Natural killer cell (primary cell): ENCODE results near the gene FAAP100. TPM values are rescaled to one million over a fixed set of nuclear protein-coding genes. Genes with fewer than 3 reads are reported as not detected.
A peak's percentile ranks its signal among the peaks of the same experiment; 100 is the strongest.

Source experiments
- ATAC-seq, 3 donors: fragments of 150-1000 bp in 2 of 3; fragments of 200-7000 bp in 1 of 3; cut with Tn5 transposase; 1 replicate in 1 of 3; 2 replicates in 2 of 3; pipeline ENCODE4 v1.10.0; 2021; ENCODE audit warnings: mild to moderate bottlenecking in 2 of 3, moderate library complexity in 2 of 3
- DNase-seq, 2 donors: peaks; one replicate each; pipeline versions ENCODE4 v3.0.0 to v3.0.0-alpha.2; 2013 to 2021; ENCODE audit warnings: mixed read lengths in 1 of 2
- H3K27ac ChIP-seq: one replicate; pipeline ENCODE4 v1.5.1; 2013; ENCODE audit warnings: mild to moderate bottlenecking, low read length
- H3K27me3 ChIP-seq: one replicate; pipeline ENCODE4 v1.6.1; 2013; ENCODE audit warnings: low read length; ENCODE audit not compliant: control insufficient read depth, insufficient read depth
- H3K36me3 ChIP-seq: one replicate; pipeline ENCODE4 v1.6.1; 2013; ENCODE audit warnings: low read length; ENCODE audit not compliant: control insufficient read depth, insufficient read depth
- H3K4me1 ChIP-seq: one replicate; pipeline ENCODE4 v1.6.1; 2013; ENCODE audit warnings: low read length; ENCODE audit not compliant: control insufficient read depth, insufficient read depth
- H3K4me3 ChIP-seq: one replicate; pipeline ENCODE4 v1.5.1; 2013; ENCODE audit warnings: low read length
- H3K9me3 ChIP-seq: one replicate; pipeline ENCODE4 v1.6.1; 2013; ENCODE audit warnings: low read length; ENCODE audit not compliant: control insufficient read depth, insufficient read depth
- H3K27ac Mint-ChIP-seq, 2 donors: one replicate each; pipeline ENCODE4 v1.8.0; 2022; ENCODE audit warnings: mild to moderate bottlenecking in 2 of 2, mixed read lengths in 2 of 2, moderate library complexity in 1 of 2
- H3K27me3 Mint-ChIP-seq, 2 donors: one replicate each; pipeline ENCODE4 v1.8.0; 2022; ENCODE audit warnings: low read depth in 2 of 2, mixed read lengths in 2 of 2
- H3K36me3 Mint-ChIP-seq: one replicate; pipeline ENCODE4 v1.8.0; 2022; ENCODE audit warnings: mixed read lengths
- H3K4me1 Mint-ChIP-seq, 2 donors: one replicate each; pipeline ENCODE4 v1.8.0; 2022; ENCODE audit warnings: mixed read lengths in 2 of 2
- H3K4me3 Mint-ChIP-seq: one replicate; pipeline ENCODE4 v1.8.0; 2022; ENCODE audit warnings: mild to moderate bottlenecking, moderate library complexity, mixed read lengths
- H3K9me3 Mint-ChIP-seq, 2 donors: one replicate each; pipeline ENCODE4 v1.8.0; 2022; ENCODE audit warnings: mixed read lengths in 2 of 2
- WGBS: methylation state at CpG from one replicate; pipeline ENCODE4 v1.1.7; 2013; ENCODE audit warnings: missing lambda C conversion rate; ENCODE audit not compliant: insufficient coverage; 5-methylcytosine and 5-hydroxymethylcytosine counted together
- intact Hi-C: fragments of 100-400 bp; cut with micrococcal nuclease; formaldehyde crosslinking; loops from one replicate; pipeline ENCODE4 v1.14.2; 2022
- total RNA-seq, 4 donors: library from RNA; stranded (reverse); fragments of 120-200 nt in 1 of 4; gene quantifications; one replicate each; pipeline versions ENCODE4 v1.2.3 to v1.2.4, GENCODE V29; 2013 to 2022
- TF ChIP-seq, protein P1 (sequence below): fragments of 200-600 bp; IDR thresholded peaks from one replicate; pipeline ENCODE4 v1.8.0; 2022; ENCODE audit warnings: antibody characterized with exemption

Gene FAAP100
- total RNA-seq, 3 donors from 2014 or later (not counting 1 experiment from before 2014, with no cell fraction given): 31.8 to 34.5 (median 33.1) TPM

DNA sequence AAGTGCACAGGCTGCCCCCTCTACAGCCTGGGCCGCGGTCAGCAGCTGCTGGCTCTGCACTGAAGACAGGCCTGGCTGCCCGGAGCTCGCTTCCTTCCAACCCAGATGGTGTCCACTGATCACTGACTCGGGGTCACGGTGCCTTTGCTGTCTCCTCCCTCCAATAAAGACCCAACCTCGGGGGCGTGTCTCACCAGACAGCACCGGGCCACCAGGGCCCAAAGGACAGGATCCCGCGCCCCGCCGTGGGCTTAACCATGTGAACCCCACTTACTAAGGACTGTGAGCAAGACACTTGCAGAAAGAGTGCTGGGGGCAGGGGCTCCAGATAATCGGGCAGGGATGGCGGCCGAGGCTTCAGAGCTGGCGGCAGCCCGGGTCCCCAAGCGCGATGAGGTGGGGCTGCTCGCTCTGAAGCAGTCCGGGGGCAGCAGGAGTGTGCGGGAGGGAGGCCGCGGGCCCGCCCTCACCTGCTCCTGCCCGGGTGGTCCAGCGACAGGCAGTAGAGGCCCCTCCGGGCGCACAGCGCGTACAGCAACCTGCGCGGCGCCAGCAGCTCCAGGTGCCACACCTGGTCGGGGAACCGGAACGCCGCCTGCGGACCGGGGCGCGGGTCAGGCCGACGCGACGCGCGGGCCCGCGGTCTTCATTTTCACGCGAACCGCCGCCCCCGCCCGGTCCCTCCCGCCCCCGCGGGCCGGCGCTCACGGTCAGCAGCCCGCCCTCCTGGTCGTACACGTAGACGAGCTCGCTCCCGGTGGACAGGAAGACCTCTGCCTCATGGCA is 502 bp downstream of the FAAP100 start:
- Mint-ChIP-seq H3K4me3 (peak overlapping the region; percentile 93), H3K27ac (peak overlapping the region; percentile 46 to 85), H3K36me3 (no peaks in the 10 kb centered on the region), H3K9me3 (no peaks in the 10 kb centered on the region), H3K4me1 (peaks cover 24 to 32% of the 10 kb centered on the region in 2 donors), H3K27me3 (no peaks in the 10 kb centered on the region)
- Histone ChIP-seq H3K27ac (no peak overlapping the region), H3K4me1 (peaks cover 30% of the 10 kb centered on the region), H3K27me3 (no peaks in the 10 kb centered on the region), H3K9me3 (no peaks in the 10 kb centered on the region), H3K36me3 (peaks cover 17% of the 10 kb centered on the region), H3K4me3 (peak overlapping the region; percentile 78)
- DNase-seq (peak in 1 of 2 donors; percentile 31), ATAC-seq (no peak)
- TF ChIP-seq, protein P1, sequence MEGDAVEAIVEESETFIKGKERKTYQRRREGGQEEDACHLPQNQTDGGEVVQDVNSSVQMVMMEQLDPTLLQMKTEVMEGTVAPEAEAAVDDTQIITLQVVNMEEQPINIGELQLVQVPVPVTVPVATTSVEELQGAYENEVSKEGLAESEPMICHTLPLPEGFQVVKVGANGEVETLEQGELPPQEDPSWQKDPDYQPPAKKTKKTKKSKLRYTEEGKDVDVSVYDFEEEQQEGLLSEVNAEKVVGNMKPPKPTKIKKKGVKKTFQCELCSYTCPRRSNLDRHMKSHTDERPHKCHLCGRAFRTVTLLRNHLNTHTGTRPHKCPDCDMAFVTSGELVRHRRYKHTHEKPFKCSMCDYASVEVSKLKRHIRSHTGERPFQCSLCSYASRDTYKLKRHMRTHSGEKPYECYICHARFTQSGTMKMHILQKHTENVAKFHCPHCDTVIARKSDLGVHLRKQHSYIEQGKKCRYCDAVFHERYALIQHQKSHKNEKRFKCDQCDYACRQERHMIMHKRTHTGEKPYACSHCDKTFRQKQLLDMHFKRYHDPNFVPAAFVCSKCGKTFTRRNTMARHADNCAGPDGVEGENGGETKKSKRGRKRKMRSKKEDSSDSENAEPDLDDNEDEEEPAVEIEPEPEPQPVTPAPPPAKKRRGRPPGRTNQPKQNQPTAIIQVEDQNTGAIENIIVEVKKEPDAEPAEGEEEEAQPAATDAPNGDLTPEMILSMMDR: no peak
- intact Hi-C loops: loop anchor here (2.0 kb wide), 1 partner anchor 33 kb away; no protein-coding TSS in a partner anchor
- 3% methylated on average over 69 of the region's 69 CpGs for WGBS

DNA sequence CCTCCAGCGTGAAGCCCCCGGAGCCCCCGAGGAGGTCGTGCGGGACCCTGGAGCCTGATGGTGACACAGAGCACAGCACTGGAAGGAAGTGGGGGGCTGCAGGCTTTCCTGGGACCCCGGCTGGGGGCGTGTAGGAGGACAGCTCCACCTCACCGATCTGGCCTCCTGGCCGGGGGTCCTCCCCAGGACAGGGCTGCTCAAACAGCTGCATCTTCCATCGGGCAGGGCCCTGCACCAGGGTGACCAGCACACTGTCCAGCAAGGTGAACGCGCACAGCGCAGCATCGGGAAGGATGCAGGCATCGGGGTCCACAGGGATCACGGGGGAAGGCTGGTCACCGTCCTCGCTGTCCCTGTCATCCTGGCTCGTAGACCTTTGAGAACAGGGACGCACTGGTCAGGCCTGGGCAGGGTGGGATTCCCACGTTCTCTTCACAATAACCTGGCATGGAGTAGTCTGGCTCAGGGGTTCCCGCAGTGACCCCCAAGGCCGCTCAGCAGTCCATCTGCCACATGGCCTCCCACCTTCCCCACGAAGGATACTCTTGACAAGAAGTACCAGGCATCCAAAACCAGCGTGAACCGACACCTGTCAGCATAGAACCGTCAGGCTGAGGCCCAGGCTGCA is 1.2 kb downstream of the FAAP100 start:
- Histone ChIP-seq H3K36me3 (peaks cover 22% of the 10 kb centered on the region), H3K27ac (no peak overlapping the region), H3K4me3 (no peak overlapping the region), H3K27me3 (no peaks in the 10 kb centered on the region), H3K4me1 (peaks cover 30% of the 10 kb centered on the region), H3K9me3 (no peaks in the 10 kb centered on the region)
- no peaks in the 10 kb centered on the region for H3K9me3 Mint-ChIP-seq
- 91% methylated on average over 27 of the region's 27 CpGs for WGBS
- TF ChIP-seq, protein P1: no peak
- DNase-seq (no peak), ATAC-seq (no peak)
- peak overlapping the region; percentile 46 to 85 for H3K27ac Mint-ChIP-seq
- no peaks in the 10 kb centered on the region for H3K36me3 Mint-ChIP-seq
- peak overlapping the region; percentile 87 for H3K4me3 Mint-ChIP-seq
- intact Hi-C loops: no loop called here
- no peaks in the 10 kb centered on the region for H3K27me3 Mint-ChIP-seq
- peaks cover 24 to 32% of the 10 kb centered on the region in 2 donors for H3K4me1 Mint-ChIP-seq

DNA sequence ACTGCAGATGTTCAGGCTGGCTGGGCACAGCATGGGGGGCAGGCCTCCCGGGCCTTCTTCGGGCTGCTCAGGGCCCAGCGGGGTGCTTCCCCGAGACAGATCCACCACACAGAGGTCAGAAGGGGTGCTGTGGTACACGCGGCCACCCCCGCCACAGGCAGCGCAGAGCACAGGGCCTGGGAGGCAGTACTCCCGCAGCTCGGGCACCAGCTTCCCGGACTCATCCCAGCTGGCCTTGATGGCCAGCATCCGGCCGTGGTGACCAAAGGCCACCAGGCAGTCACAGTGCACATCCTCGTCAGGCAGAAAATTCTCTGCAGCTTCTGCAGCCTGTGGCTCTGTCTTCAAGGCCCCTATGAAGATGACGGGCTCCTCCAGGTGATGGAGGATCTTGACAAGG is 1.9 kb downstream of the FAAP100 start:
- Mint-ChIP-seq H3K27me3 (no peaks in the 10 kb centered on the region), H3K9me3 (no peaks in the 10 kb centered on the region), H3K4me1 (peaks cover 24 to 32% of the 10 kb centered on the region in 2 donors), H3K4me3 (peak overlapping the region; percentile 74), H3K36me3 (no peaks in the 10 kb centered on the region), H3K27ac (peak overlapping the region in 1 of 2 donors; percentile 46)
- intact Hi-C loops: no loop called here
- WGBS: 97% methylated on average over 15 of the region's 15 CpGs
- DNase-seq (no peak), ATAC-seq (no peak)
- no peaks in the 10 kb centered on the region for H3K9me3 ChIP-seq
- TF ChIP-seq, protein P1: no peak
- H3K4me3 ChIP-seq: no peak overlapping the region
- H3K4me1 ChIP-seq: peaks cover 30% of the 10 kb centered on the region
- H3K36me3 ChIP-seq: peaks cover 28% of the 10 kb centered on the region
- no peaks in the 10 kb centered on the region for H3K27me3 ChIP-seq
- H3K27ac ChIP-seq: no peak overlapping the region
